K562 (cell line): ENCODE results near the gene STK33. TPM values are rescaled to one million over a fixed set of nuclear protein-coding genes. Genes with fewer than 3 reads are reported as not detected.

Experiments used
- ATAC-seq: fragments of 200-7000 bp; cut with Tn5 transposase; 3 replicates; pipeline ENCODE4 v1.9.1; 2020; ENCODE audit warnings: moderate library complexity
- BruUV-seq: library from RNA; stranded (reverse); fragments of 400-500 nt; replicated peaks from 2 replicates; lab custom pipeline; 2021; lab: Mats Ljungman, UMichigan
- CTCF ChIA-PET: fragments of 300-600 bp; formaldehyde crosslinking; extraction: SDS; loops from one replicate; lab custom pipeline; 2021; ENCODE audit warnings: low intra/inter-chr PET ratio; lab: Yijun Ruan, JAX
- POLR2A ChIA-PET: fragments of 300-600, 350-650 bp; sonication (Branson Sonifier 250); formaldehyde crosslinking; extraction: SDS; loops from one replicate; lab custom pipeline; 2021; ENCODE audit warnings: antibody characterized with exemption, inconsistent platforms; lab: Yijun Ruan, JAX
- DNase-seq, 4 experiments: peaks; one replicate each; pipeline versions ENCODE4 v3.0.0 to v3.0.0-alpha.2; 2011 to 2018; ENCODE audit warnings: low spot score in 3 of 4, mixed read lengths in 3 of 4; ENCODE audit errors: extremely low read depth in 1 of 4
- FAIRE-seq: peaks from 2 replicates; lab custom pipeline; 2011; peaks lifted over from hg19 to GRCh38; lab: Jason Lieb, UNC
- H2AFZ ChIP-seq: 2 replicates; pipeline ENCODE4 v1.6.0; 2011; ENCODE audit warnings: low read depth, low read length, control low read depth, inconsistent platforms
- H3K27ac ChIP-seq: fragments of 200-600 bp; 3 replicates; pipeline ENCODE4 v1.8.0; 2011; ENCODE audit warnings: low read depth, mild to moderate bottlenecking, control low read depth, inconsistent platforms, low read length, moderate library complexity, mixed read lengths; ENCODE audit errors: extremely low read depth
- H3K27me3 ChIP-seq, 2 experiments: fragments of 300-600 bp in 1 of 2; 2 replicates in 1 of 2; 3 replicates in 1 of 2; pipeline versions ENCODE4 v1.6.0 to v1.8.0; 2011; ENCODE audit warnings: inconsistent platforms in 2 of 2, low read length in 2 of 2, mild to moderate bottlenecking in 1 of 2, mixed read lengths in 1 of 2, moderate library complexity in 1 of 2; ENCODE audit not compliant: control insufficient read depth in 2 of 2, insufficient read depth in 2 of 2
- H3K36me3 ChIP-seq: fragments of 300-600 bp; 3 replicates; pipeline ENCODE4 v1.8.0; 2011; ENCODE audit warnings: mild to moderate bottlenecking, low read length, inconsistent platforms; ENCODE audit not compliant: control insufficient read depth, insufficient read depth
- H3K4me1 ChIP-seq, 2 experiments: fragments of 200-600 bp in 1 of 2; replicated peaks in 1 of 2; 2 replicates in 1 of 2; 3 replicates in 1 of 2; pipeline versions ENCODE4 v1.5.1 to v1.8.0; 2011; ENCODE audit warnings: inconsistent platforms in 2 of 2, low read length in 2 of 2, mild to moderate bottlenecking in 1 of 2, mixed read lengths in 1 of 2, moderate library complexity in 1 of 2; ENCODE audit not compliant: control insufficient read depth in 2 of 2, insufficient read depth in 2 of 2
- H3K4me2 ChIP-seq: 2 replicates; pipeline ENCODE4 v1.6.1; 2011; ENCODE audit warnings: low read length, control low read depth, inconsistent platforms, mixed read lengths; ENCODE audit not compliant: insufficient read depth
- H3K4me3 ChIP-seq: fragments of 200-600 bp; sonication (generic), shearing (Covaris generic); 2 replicates; pipeline ENCODE4 v1.5.1; 2016; ENCODE audit warnings: control low read depth, inconsistent platforms
- H3K79me2 ChIP-seq: fragments of 200-600 bp; 3 replicates; pipeline ENCODE4 v1.8.0; 2011; ENCODE audit warnings: low read length, inconsistent platforms; ENCODE audit not compliant: control insufficient read depth, insufficient read depth
- H3K9ac ChIP-seq, 2 experiments: 2 replicates each; pipeline versions ENCODE4 v1.6.0 to v1.6.1; 2011; ENCODE audit warnings: low read depth in 2 of 2, low read length in 2 of 2, control low read depth in 1 of 2, inconsistent platforms in 1 of 2, mild to moderate bottlenecking in 1 of 2, mixed read lengths in 1 of 2; ENCODE audit not compliant: insufficient read depth in 1 of 2
- H3K9me1 ChIP-seq: one replicate; pipeline ENCODE4 v1.6.0; 2011; ENCODE audit warnings: inconsistent platforms, mild to moderate bottlenecking, low read length, moderate library complexity; ENCODE audit not compliant: control insufficient read depth, insufficient read depth
- H3K9me3 ChIP-seq: replicated peaks from 2 replicates; pipeline ENCODE4 v1.5.1; 2011; ENCODE audit warnings: low read depth, low read length, inconsistent platforms; ENCODE audit not compliant: control insufficient read depth, insufficient read depth
- H4K20me1 ChIP-seq: replicated peaks from 2 replicates; pipeline ENCODE4 v1.6.1; 2011; ENCODE audit warnings: low read length, inconsistent platforms, mixed read lengths; ENCODE audit not compliant: control insufficient read depth, insufficient read depth
- GATAD2A ChIP-seq: fragments of 450-650 bp; IDR thresholded peaks from 2 replicates; pipeline ENCODE4 v1.6.1; 2017
- MCM7 ChIP-seq, 2 experiments: fragments of 450-650 bp; IDR thresholded peaks; 2 replicates each; pipeline ENCODE4 v1.6.1; 2016 to 2018
- MYC ChIP-seq, 2 experiments: fragments of 250-450 bp in 1 of 2; sonication (Bioruptor Pico) in 1 of 2; IDR thresholded peaks; 2 replicates each; pipeline versions ENCODE4 v1.5.1 to v1.6.1; 2012 to 2021; ENCODE audit warnings: low read depth in 2 of 2, borderline replicate concordance in 1 of 2, improper control_type of control experiment in 1 of 2, low read length in 1 of 2, mild to moderate bottlenecking in 1 of 2, moderate library complexity in 1 of 2
- POLR2AphosphoS2 ChIP-seq: IDR thresholded peaks from 2 replicates; pipeline ENCODE4 v1.6.1; 2012; ENCODE audit warnings: low read length, improper control_type of control experiment
- PREB ChIP-seq: sonication (generic); formaldehyde crosslinking; IDR thresholded peaks from 2 replicates; pipeline ENCODE4 v1.8.1; 2023; ENCODE audit warnings: mild to moderate bottlenecking, missing genetic modification reagents
- SLC30A9 ChIP-seq: fragments of 250-450 bp; sonication (Bioruptor Pico); IDR thresholded peaks from 2 replicates; pipeline ENCODE4 v1.8.0; 2022; ENCODE audit warnings: mild to moderate bottlenecking, moderate library complexity
- ZBTB9 ChIP-seq: fragments of 450-650 bp; formaldehyde crosslinking; IDR thresholded peaks from 2 replicates; pipeline ENCODE4 v1.4.0; 2020; ENCODE audit warnings: mild to moderate bottlenecking, moderate library complexity
- ZNF224 ChIP-seq: sonication (generic); formaldehyde crosslinking; IDR thresholded peaks from 2 replicates; pipeline ENCODE4 v1.8.0; 2022; ENCODE audit warnings: mild to moderate bottlenecking, missing genetic modification reagents
- ZNF395 ChIP-seq: fragments of 200-800 bp; sonication (Bioruptor generic); IDR thresholded peaks from 2 replicates; pipeline ENCODE4 v1.6.1; 2017; ENCODE audit warnings: missing genetic modification characterization, missing compliant biosample characterization
- ZNF408 ChIP-seq: fragments of 250-450 bp; sonication (Bioruptor Pico); IDR thresholded peaks from 2 replicates; pipeline ENCODE4 v1.4.0; 2020; ENCODE audit warnings: low read depth, mild to moderate bottlenecking, moderate library complexity
- WGBS: fragments of 100-300 bp; shearing (Covaris generic); methylation state at CpG from one replicate; pipeline ENCODE4 v1.1.6; 2016; ENCODE audit warnings: low coverage, mixed read lengths; ENCODE audit not compliant: insufficient coverage; ENCODE audit errors: missing lambda C conversion rate; 5-methylcytosine and 5-hydroxymethylcytosine counted together
- in situ Hi-C: fragments of 300-500 bp; cut with MboI; formaldehyde crosslinking; loops from 4 replicates; pipeline ENCODE4 v1.15.0; 2018; ENCODE audit warnings: inconsistent platforms, mixed read lengths
- intact Hi-C: fragments of 100-400 bp; cut with micrococcal nuclease; formaldehyde crosslinking; loops from 2 replicates; pipeline ENCODE4 v1.14.2; 2022
- polyA plus RNA-seq, 8 experiments: library from polyadenylated mRNA; depleted of rRNA in 4 of 8; stranded (reverse) in 5 of 8; unstranded in 3 of 8; fragments of >200 nt; fragmentation: Nextera tagmentation in 2 of 8; fragmentation: Illumina TruSeq in 1 of 8; extraction: Ambion mirVana in 2 of 8; extraction: Trizol in 1 of 8; gene quantifications; 2 replicates each; pipeline versions ENCODE4 v1.2.1 to v1.2.3, GENCODE V29; 2011 to 2014; ENCODE audit warnings: inconsistent platforms in 1 of 8, missing spikeins in 1 of 8
- total RNA-seq, 7 experiments: library from RNA; depleted of rRNA in 6 of 7; stranded (reverse); fragments of >200 nt in 6 of 7; fragmentation: Illumina TruSeq in 2 of 7; extraction: Trizol in 2 of 7; gene quantifications; 2 replicates each; pipeline versions ENCODE4 v1.2.1 to v1.2.3, GENCODE V29; 2011 to 2021; ENCODE audit warnings: low replicate concordance in 1 of 7

Gene STK33
- total and polyA plus RNA-seq, 9 of the 15 experiments (the other 6 are each of a cell fraction or from before 2014, with no cell fraction given) = not detected

DNA sequence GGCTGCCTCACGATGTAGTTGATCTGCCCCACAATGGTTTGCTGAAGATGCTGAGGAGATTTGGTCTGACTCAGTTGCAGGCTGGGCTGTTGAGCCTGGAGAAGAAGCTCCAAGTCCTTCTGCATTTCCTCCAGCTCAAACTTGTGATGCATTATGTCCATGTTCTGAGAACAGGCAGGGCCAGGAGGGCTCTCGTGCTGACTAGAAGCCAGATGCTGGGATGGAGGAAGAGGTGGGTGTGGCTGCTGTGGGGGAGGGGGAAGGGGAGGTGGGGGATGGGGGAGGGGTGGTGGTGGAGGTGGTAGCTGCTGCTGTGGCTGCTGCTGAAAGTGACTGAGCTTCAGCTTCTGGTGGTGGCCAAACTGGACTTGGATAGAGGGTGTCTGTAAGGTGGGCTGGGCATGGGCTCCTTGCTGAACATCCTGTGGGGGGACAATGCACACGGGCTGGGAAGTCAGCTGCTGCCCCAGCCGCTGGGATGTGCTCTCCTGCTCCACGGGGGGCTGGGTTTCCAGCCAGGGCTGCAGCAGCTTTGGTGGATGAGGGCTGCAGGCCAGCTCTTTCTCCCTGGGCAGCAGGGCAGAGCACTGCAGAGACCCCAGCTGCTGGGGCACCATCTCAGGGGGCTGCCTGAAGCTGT, 46.4 kb upstream of the STK33 start:
- ChIA-PET CTCF (no interaction called here), POLR2A (interaction anchor here (0.5 to 1.4 kb wide), 5 partner anchors 9 to 808 kb away, joined by 3 to 4 read pairs (median 3); partner anchors contain the start of genes RPL27A and TRIM66)
- 54% methylated on average over 5 of the region's 5 CpGs for WGBS
- no peak overlapping the region for H3K4me2 ChIP-seq
- H2AFZ ChIP-seq = no peak overlapping the region
- H3K79me2 ChIP-seq = no peaks in the 10 kb centered on the region
- H3K9me1 ChIP-seq = no peaks in the 10 kb centered on the region
- H3K27ac ChIP-seq = no peak overlapping the region
- peak overlapping the region in 1 of 2 experiments; percentile 51; a peak in 2 of 4 replicates for H3K9ac ChIP-seq
- H3K9me3 ChIP-seq = no peaks in the 10 kb centered on the region
- TF ChIP-seq PREB (CRISPR knock-in tag) (no peak), SLC30A9 (CRISPR knock-in tag) (no peak), ZNF224 (CRISPR knock-in tag) (no peak), GATAD2A (no peak), ZBTB9 (CRISPR knock-in tag) (no peak), ZNF408 (no peak), MYC (IDR thresholded peaks at IDR 0.05; ENCODE audit: low read depth, low read length) (no peak), MYC (CRISPR knock-in tag; IDR thresholded peaks at IDR 0.05; ENCODE audit: borderline replicate concordance, low read depth) (no peak), POLR2AphosphoS2 (no peak), MCM7 (IDR thresholded peaks at IDR 0.05) (no peak), ZNF395 (CRISPR knock-in tag) (no peak)
- TF ChIP-seq, all 486 proteins: peak for 0
- in situ Hi-C loops = no loop called here
- H4K20me1 ChIP-seq = 0 out of 2 replicates have a peak, but pooled peaks cover 4% of the 10 kb centered on the region
- no peak overlapping the region for H3K4me3 ChIP-seq
- no peaks in the 10 kb centered on the region for H3K27me3 ChIP-seq
- FAIRE-seq (no peak), DNase-seq (peak in 3 of 4 experiments; percentile 13 to 34 (median 34)), ATAC-seq (no peak)
- intact Hi-C loops = no loop called here
- no TSS peak for BruUV-seq
- peaks cover 21% of the 10 kb centered on the region for H3K36me3 ChIP-seq
- peaks cover 2 to 5% of the 10 kb centered on the region in 2 experiments; a peak in 4 of 5 replicates for H3K4me1 ChIP-seq
